AG10803 (cell line): Measurements from ENCODE around the gene ROR2.

Experiments
- DNase-seq: peaks from one replicate; pipeline ENCODE4 v3.0.0; 2010; ENCODE audit warnings: low read depth
- H3K4me3 ChIP-seq: 2 replicates; pipeline ENCODE4 v1.5.1; 2011; ENCODE audit warnings: mild to moderate bottlenecking, low read length, control low read depth
- CTCF ChIP-seq: conservative IDR thresholded peaks from 2 replicates; pipeline ENCODE4 v1.5.1; 2011; ENCODE audit warnings: mild to moderate bottlenecking, low read length, control low read depth, inconsistent platforms

The ROR2 gene

GRCh38 chr9:91657501-91657900 is 292.5 kb downstream of the ROR2 start:
- DNase-seq: no peak
- no peak overlapping the region for H3K4me3 ChIP-seq
- TF ChIP-seq CTCF: no peak

- no peak overlapping the region for H3K4me3 ChIP-seq
- no peak for DNase-seq
- TF ChIP-seq CTCF: no peak
Observed at GRCh38 chr9:91655658-91656057, 294.4 kb downstream of the ROR2 start.

GRCh38 chr9:91655215-91655614 is 294.8 kb downstream of the ROR2 start:
- no peak for TF ChIP-seq CTCF
- no peak overlapping the region for H3K4me3 ChIP-seq
- no peak for DNase-seq

GRCh38 chr9:91654527-91654926 is 295.5 kb downstream of the ROR2 start:
- TF ChIP-seq CTCF: no peak
- no peak overlapping the region for H3K4me3 ChIP-seq
- DNase-seq: no peak

GRCh38 chr9:91647371-91647770 is 302.7 kb downstream of the ROR2 start:
- no peak overlapping the region for H3K4me3 ChIP-seq
- no peak for DNase-seq
- no peak for TF ChIP-seq CTCF

GRCh38 chr9:91646702-91647101 is 303.3 kb downstream of the ROR2 start:
- no peak overlapping the region for H3K4me3 ChIP-seq
- no peak for DNase-seq
- TF ChIP-seq CTCF: no peak

- no peak for TF ChIP-seq CTCF
- DNase-seq: no peak
- H3K4me3 ChIP-seq: no peak overlapping the region
Observed at GRCh38 chr9:91644433-91644832, 305.6 kb downstream of the ROR2 start.
